Sciatic nerve (tissue), 2 donors: ENCODE results near the gene ANKMY1. TPM values are rescaled to one million over a fixed set of nuclear protein-coding genes. Genes with fewer than 3 reads are reported as not detected.
"Not testable (repeated sequence)": the region's sequence is repeated elsewhere in the genome, so short reads cannot be mapped to it uniquely, and the experiment has no call there.

Experiments
- ATAC-seq: fragments of 200-7000 bp; cut with Tn5 transposase; one replicate; pipeline ENCODE4 v1.9.1; 2020; ENCODE audit warnings: mild to moderate bottlenecking, moderate library complexity
- DNase-seq: peaks from one replicate; pipeline ENCODE4 v3.0.0-alpha.2; 2020; ENCODE audit warnings: low spot score
- intact Hi-C: fragments of 100-400 bp; cut with DNase I; formaldehyde crosslinking; loops from one replicate; pipeline ENCODE4 v1.14.2; 2022
- total RNA-seq: library from RNA; stranded (reverse); fragmentation: NEBNext Ultra II Directional; extraction: Animal tissue kit (Norgen Biotek cat#: 25700); gene quantifications from one replicate; pipeline ENCODE4 v1.2.1, GENCODE V29; 2021
- donor health status: DM: no; HTN: no; CAD: no.
- donor health status: DM: no; HTN: no; CAD: no.

The ANKMY1 gene
- total RNA-seq, 1 donor from 2014 or later, result 30.7 TPM

DNA sequence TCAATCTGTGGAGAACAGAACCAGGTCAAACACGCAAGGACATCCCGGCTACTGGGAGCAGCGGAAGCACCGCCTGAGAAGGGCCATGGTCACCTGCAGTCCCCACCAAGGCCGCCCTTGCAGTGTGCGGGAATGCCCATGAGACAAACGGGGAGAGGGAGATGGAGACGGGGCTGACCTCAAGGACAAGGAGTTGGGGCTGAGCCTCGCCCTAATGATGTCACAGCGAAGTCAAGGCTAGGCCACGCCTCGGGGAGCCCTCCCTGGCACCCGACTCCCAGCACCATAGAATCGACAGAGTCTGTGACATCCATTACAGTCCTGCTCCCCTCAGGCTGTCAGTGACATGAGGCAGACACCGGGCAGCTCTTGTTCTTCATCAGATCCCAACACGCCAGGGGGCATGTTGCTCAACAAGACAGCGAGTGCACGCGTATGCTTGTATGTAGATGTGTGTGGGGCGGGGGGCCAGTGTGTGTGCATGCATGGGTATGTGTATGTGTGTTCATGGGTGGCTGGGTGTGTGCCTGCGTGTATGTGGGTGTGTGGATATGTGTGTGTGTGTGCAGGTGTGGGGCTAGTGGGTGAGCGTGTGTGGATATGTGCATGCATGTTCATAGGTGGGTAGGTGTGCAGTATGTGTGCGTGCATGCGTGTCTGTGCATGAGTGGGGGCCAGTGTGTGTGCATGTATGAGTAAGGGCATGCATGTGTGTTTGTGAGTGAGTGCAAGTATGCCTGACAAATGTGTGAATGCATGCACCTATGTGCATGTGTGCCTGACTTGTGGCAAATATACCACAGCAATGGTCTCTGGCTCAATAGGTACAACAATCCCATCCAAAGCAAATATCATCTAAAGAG, 57.0 kb downstream of the ANKMY1 start:
- intact Hi-C loops, result no loop called here
- ATAC-seq (no peak), DNase-seq (peak; percentile 52)

DNA sequence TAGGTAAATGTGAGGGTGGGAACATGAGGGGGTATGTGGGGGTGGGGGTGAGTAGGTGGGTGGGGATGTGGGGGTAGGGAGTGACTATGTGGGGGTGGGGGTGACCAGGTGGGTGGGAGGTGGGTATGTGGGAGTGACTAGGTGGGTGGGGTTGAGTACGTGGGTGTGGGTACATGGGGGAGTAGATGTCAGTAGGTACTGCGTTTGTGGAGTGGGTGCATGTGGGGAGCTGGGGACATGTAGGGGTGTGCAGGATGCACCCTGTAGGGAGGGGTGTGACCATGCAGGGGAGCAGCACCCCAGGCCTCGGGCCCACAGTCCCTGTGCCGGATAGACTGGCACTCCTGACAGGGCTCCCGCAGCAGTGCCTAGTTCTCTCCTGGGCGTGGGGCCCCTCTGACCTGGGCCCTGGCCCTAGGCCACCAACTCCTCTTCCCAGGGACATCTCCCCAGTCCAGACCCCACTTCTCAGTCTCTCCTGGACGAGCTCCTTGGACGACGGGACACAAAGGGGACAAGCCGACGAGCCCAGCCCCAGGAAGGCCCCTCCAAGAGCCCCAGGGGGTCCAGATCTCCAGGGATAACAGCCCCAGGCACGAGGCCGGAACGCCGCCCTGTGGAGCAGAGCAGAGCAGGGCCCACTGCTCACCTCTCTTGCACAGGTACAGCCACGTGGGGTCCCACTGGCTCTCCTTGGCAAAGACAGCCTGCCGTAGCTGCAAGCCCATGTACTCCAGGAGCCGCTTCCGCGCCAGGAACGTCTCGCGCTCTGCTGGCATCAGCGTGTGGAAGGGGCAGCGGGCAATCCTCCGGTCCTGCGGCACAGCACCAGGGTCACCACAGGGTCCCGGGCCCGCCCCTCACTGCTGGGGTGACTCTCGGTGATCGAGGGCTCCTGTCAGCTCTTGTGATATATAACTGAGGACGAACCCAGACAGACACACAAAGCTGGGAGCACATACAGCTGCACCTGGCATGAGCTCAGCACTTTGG, 58.2 kb downstream of the ANKMY1 start:
- DNase-seq (peak; percentile 51), ATAC-seq (peak; percentile 22)
- intact Hi-C loops, result no loop called here

DNA sequence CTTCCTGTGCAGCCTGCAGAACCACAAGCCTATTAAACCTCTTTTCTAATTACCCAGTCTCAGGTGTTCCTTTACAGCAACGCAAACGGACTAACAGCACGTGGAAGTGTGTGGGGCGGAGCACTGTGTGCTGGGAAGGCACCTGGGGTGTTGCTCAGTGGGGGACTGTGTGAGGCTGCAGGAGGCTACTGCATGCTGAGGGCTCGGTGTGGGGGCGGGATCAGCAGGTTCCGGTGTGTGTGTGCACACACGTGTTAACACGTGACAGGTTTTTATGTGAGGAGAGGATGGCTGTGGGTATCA, 58.9 kb downstream of the ANKMY1 start:
- DNase-seq, result peak; percentile 22
- no peak for ATAC-seq

DNA sequence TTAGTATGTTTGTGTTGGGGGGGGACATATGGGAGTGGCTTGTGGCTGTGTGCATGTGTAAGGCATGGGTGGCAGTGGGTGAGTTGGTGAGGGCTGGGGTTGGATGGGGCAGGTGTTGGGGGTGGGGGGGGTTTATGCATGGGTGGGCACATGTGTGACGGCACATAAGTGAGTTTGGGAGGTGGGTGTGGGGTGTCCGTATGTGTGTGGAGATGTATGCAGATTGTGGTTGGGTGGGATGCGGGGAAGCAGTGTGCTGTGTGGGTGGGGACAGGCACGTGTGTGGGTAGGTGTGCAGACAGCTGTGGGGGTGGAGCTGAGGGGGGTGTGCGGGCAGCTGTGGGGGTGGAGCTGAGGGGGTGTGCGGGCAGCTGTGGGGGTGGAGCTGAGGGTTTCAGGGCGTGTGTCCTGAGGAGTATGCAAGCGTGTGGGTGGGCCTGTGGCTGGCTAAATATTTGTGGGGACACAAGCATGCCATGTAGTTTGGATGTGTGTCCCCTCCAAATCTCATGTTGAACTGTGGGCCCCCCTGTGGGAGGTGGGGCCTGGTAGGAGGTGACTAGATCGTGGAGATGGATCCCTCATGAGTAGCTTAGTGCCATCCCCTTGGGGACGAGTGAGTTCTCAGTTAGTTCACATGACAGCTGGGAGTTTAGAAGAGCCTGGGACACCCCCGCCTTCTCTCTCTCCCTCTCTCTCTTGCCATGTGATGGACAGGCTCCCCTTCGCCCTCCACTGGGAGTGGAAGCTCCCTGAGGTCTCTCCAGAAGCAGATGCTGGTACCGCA, 59.4 kb downstream of the ANKMY1 start:
- ATAC-seq, result no peak
- DNase-seq, result peak; percentile 18
- intact Hi-C loops, result no loop called here

More for the DNA sequence above, 58.9 kb downstream of the ANKMY1 start:
- intact Hi-C loops, result no loop called here

DNA sequence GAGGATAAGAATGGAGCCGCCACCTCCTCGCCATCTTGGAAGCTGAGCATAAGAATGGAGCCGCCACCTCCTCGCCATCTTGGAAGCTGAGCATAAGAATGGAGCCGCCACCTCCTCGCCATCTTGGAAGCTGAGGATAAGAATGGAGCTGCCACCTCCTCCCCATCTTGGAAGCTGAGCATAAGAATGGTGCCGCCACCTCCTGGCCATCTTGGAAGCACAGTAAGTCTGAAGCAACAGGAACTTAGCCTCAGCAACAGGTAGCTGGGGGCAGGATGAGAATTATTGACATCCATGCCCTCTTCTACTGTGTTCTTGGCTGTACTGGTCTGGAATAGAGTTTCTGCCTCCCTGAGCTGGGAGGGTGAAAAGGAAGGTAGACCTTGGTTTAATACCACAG, 60.7 kb downstream of the ANKMY1 start:
- intact Hi-C loops, ATAC-seq, DNase-seq: not testable (repeated sequence)

DNA sequence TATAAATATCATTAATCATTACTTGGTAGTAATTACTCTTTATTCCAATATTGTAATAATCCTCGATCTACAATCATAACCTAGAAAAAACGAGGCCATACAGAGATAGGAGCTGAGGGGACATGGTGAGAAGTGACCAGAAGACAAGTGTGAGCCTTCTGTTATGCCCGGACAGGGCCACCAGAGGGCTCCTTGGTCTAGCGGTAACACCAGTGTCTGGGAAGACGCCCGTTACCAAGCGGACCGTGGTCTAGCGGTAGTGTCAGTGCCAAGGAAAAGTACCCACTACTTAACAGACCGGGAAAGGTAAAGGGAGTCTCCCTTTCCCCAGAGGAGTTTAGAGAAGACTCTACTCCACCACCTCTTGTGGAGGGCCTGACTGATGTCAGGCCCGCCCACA, 62.8 kb downstream of the ANKMY1 start:
- ATAC-seq, result not testable (repeated sequence)

DNA sequence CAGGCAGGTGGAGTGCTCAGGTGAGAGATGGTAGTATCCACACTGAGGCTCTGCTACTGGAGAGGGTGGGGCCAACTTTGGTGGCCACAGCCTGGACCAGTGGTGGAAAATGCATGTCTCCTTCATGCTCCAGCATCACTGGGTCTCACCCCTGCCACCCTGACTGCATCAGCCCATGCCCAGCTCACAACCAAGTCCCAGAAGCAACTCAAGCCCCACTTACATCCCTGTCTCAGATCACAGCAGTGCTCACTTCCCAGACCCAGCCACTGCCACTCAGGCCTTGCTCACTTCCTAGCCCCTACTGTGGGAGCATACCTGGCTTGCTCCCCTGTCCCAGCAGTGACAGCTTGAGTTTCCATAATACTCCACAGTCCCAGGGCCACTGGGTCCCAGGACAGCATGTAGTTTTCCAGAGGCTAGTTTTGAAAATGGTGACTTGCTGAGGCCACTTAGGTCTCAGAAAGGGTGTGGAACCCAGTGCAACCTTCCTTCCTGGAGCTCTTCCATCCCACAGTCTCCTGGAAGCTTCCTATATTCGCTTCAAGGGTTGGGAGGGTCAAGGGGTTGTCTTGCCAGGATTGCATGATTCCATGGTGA, 63.5 kb downstream of the ANKMY1 start:
- ATAC-seq (no peak), DNase-seq (no peak)
- intact Hi-C loops, result no loop called here

More for the DNA sequence above, 62.8 kb downstream of the ANKMY1 start:
- intact Hi-C loops, DNase-seq: not testable (repeated sequence)

DNA sequence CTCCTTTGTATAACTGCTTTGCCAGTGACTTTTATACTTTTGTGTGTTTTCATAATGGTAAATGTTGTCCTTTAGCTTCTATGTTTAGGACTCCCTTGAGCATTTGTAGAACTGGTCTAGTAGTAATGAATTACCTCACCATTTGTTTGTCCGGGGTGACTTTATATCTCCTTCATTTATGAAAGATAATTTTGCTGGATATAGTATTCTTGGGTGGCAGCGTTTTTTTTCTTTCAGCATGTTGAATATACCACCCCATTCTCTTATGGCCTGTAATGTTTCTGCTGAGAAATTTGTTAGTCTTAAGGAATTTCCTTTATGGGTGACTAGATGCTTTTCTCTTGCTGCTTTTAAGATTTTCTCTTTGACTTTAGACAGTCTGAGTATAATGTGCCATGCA, 66.3 kb downstream of the ANKMY1 start:
- intact Hi-C loops, result no loop called here
- ATAC-seq (no peak), DNase-seq (no peak)

DNA sequence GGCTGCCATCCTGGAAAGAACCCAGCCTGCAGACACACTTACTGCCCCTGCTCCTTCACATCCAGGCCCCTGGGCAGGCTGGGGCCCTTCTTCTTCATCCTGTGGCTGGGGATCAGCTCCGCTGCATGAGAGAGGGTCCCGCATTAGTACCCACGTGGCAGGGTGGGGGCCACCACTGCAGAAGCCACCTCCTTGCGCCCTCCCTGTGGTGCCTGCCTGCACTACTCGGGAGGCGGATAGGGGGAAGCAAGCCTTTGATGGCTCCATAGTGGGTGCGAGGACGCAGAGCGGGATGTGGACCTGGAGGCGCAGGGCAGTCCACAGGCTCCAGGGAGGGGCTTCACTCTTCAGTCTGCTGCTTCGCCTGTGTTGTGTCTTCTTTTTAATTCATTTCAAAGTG, 75.6 kb downstream of the ANKMY1 start:
- ATAC-seq (peak; percentile 13), DNase-seq (no peak)
- intact Hi-C loops, result no loop called here

DNA sequence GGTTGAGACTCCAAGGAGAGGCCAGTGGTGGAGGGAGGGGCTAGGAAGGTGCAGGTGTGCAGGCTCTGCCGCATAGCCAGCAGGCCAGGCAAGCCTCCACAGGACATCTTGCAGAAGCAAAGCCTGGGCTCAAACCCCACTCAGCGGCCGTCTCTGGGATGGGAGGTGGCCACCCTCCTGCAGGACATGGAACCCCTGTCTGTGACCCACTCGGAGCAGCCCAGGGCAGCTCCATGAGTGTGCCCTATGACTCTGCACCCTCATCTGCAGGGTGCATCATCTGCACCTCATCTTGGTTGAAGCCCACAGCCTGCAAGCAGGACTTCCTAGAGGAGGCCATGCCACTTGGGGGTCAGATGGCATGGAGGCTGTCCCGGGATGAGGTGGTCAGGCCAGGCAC, 76.1 kb downstream of the ANKMY1 start:
- ATAC-seq (no peak), DNase-seq (no peak)
- intact Hi-C loops, result no loop called here

DNA sequence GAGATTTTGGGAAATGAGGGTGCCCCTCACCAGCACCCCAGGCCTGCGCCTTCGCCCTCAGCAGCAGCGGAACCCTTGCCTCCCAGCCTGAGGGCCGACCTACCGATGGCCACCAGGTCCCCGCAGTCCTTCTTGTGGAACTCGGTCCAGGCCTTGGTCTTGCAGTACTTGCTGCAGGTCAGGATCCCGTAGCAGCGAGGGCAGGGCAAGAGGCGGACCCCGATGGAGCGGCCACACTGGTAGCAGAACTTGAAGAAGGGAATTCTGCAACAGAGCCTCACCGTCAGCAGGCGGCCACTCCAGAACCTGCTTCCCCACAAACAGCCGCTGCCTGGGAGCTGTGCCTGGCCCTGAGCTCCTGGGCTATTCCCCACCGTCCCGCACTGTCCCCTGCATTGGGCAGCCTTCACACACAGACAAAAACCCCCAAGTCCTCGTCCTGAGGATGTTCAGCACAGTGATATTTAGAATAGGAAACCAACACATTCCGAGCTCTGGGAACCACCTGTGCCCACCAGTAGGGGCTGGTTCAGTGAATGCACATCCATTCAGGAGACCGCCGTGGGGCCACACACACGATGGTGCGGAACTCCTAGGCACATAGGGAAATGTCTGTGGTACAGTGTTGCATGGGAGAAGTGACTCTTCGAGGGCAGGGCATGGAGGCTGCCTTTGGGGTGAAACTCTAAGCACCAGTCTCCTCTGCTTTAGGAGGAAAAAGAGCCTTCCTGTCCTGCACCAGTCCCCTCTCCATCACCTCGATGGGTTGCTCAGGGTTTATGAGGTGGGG, 76.8 kb downstream of the ANKMY1 start:
- intact Hi-C loops, result no loop called here
- DNase-seq, result peak; percentile 51
- no peak for ATAC-seq

DNA sequence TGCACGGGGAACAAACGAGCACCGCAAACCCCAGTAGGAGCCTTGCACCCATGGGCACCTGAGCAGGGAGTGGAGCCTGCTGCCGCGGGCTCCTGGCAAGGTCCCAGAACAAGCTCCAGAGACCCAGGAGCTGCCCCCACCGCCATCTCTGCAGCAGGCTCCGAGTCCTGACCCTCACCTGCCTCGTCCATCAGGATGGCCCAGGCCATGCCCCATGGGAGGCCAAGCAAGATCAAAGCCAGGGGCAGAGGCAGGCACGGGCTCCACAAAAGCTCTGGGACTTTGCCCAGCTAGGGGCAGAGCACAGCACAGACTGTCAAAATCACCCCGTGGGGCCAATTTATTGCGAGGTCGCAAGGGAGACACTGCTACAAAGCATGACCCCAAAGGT, 78.7 kb downstream of the ANKMY1 start:
- ATAC-seq, result no peak
- peak; percentile 42 for DNase-seq
- intact Hi-C loops, result no loop called here

DNA sequence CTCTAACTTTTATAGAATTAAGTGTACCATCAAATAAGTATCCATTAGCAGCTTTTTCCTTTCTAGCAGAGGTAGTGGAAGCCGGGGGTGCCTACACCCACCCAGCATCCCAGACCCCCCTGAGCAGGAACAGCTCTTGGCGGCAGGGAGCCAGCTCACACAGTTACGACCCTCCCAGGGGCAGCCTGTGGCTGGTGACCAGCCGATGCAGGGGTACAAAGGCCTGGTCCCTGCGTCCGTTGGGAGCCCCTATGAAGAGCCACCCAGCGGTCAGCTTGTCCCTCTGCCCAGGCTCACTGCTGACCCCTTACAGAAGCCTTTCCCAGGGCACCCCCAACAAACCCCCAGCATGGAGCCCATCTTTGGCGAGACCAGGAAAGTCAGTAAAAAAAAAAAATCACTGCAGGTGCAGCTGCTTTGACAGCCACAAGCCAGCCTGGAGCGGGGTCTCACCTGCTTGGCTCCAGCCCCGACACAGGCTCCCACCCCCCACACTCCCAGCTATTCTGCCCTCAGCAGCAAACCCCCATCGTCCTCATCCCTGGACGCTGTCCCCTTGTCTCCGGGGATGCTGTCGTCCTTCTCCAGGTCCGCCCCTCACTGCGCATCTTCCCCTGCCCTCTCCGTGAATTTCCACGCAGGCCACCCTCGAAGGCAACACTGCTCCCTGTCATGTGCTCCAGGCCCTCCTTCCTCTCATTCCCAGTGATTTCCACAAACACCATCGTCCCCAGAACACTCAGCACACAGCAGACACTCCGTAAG, 79.3 kb downstream of the ANKMY1 start:
- intact Hi-C loops, result no loop called here
- DNase-seq, result peak; percentile 43
- ATAC-seq, result no peak

DNA sequence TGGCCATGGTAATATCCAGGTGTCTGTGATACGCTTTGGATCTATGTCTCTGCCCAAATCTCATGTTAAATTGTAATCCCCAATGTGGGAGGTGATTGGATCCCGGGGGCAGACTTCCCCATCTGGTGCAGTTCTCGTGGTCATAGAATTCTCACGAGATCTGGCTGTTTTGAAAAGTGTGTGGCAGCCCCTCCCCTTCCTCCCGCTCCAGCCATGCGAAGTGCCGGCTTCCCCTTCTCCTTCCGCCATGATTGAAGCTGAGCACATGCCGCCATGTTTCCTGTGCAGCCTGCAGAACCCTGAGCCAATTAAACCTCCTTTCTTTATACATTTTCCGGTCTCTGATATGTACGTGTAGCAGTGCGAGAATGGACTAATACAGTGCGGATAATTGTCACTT, 79.9 kb downstream of the ANKMY1 start:
- no peak for DNase-seq
- intact Hi-C loops, result no loop called here
- no peak for ATAC-seq

DNA sequence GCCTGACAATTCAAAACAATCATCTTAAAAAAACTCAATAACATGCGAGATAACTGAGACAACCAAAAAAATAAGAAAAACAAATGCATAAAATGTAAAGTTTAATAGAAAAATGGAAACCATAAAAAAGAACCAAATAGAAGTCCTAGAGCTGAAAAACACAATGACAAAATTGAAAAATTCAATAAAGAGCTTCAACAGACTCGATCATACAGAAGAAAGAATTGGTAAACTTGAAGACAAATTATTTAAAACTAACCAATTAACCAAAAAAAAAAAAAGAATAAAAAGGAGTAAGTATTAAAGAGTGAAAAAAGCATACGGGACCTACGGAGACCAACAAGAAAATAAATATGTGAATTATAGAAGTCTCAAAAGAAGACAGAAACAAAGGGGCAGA, 84.6 kb downstream of the ANKMY1 start:
- intact Hi-C loops, result no loop called here
- no peak for DNase-seq
- no peak for ATAC-seq

DNA sequence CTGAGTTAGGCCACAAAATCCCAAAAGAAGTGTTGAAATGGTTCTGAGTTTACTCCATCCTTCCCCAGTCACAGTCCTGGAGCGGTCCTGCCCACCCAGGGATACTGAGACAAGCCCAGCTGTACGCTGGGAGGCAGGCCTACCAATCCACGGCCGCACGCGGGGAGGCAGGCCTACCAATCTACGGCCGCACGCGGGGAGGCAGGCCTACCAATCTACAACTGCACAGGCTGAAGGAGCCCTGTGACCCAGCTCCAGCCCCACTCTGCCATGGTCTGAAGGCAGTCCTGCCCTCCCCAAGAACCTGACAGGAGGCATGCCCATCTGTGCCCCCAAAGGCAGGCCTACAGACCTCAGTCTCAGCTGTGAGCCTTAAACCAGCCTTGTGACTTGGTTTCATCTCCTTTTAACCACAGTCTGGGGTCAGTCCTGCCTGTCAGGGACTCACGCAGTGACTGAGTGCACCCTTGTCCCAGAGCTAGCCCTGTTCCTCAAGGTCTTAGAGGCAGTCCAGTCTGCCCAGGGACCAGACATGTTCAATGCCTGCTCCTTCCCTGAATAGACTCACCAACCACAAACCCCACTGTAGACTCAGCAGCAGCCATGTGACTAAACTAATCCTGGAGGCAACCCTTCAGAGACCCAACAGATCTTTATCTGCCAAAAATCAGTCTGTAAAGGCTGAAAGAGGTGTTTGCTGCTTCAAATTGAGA, 85.6 kb downstream of the ANKMY1 start:
- ATAC-seq, result no peak
- DNase-seq, result no peak
- intact Hi-C loops, result no loop called here

DNA sequence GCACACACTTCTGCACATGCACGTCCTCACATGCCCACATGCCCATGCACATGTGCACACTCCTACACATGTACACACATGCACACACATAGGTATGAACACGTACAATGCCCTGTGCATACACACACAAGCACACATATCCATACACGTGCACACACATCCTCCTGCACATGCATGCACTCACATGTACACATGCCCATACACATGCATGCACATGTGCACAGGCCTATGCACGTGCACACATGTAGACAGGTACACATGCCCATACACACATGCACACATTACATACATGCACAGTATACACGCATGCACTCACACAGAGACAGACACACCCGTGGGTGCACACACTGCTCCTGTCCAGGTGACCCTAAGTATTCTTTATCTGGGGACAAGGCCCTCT, 88.0 kb downstream of the ANKMY1 start:
- intact Hi-C loops, result no loop called here
- DNase-seq (no peak), ATAC-seq (no peak)
